HEK293 (cell line): Measurements from ENCODE around the gene PAM.

Experiments used
- ZFP41 ChIP-seq: fragments of 450-650 bp; formaldehyde crosslinking; IDR thresholded peaks from 2 replicates; pipeline ENCODE4 v1.5.1; 2016; ENCODE audit warnings: missing biosample characterization, missing genetic modification characterization, borderline replicate concordance
- ZNF394 ChIP-seq: fragments of 450-650 bp; formaldehyde crosslinking; IDR thresholded peaks from 2 replicates; pipeline ENCODE4 v1.5.1; 2016; ENCODE audit warnings: missing biosample characterization, missing genetic modification characterization, mild to moderate bottlenecking, moderate library complexity, borderline replicate concordance
- TF ChIP-seq, protein P1 (sequence below): fragments of 450-650 bp; formaldehyde crosslinking; IDR thresholded peaks from 2 replicates; pipeline ENCODE4 v1.5.0; 2017; ENCODE audit warnings: missing biosample characterization, missing genetic modification characterization, borderline replicate concordance
- TF ChIP-seq, protein P2 (sequence below): fragments of 450-650 bp; formaldehyde crosslinking; IDR thresholded peaks from 2 replicates; pipeline ENCODE4 v1.5.1; 2016; ENCODE audit warnings: missing biosample characterization, missing genetic modification characterization

DNA sequence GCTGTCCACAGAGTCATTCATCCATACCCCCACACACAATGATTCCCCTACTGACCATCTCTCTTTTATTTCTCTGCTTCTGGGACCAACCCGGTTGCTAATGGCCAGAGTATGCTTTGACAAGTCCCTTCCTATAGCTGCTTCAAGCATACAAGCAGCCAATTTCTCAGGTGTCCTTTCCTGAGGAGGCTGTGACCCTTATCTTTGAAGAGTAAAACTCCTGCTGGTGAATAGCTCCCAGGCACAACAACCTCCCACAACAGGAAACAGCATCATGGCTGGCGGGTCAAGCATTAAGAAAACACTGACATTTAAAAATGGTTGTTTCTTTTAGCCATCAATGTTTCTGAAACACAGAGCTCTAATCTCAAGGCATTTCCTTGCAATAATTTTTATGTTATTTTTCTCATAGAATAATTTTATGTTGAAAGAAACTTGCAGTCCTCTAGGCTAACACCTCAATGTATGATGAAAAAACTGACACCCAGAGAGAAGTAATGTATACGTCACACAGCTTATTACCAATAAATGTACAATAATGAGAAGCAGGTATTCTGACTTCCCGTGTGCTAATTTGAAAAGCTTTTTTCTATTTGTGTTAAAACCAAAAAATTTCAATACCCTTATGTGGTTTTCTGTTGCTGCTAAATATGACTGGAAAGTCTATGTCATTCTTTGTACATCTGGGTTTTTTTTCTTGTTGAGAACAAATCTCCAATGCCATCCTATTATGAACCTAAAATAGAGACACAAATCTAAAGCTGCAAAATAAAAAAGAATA lies 7.5 kb upstream of the PAM start:
- TF ChIP-seq ZFP41 (tag by site-specific recombination) (no peak), ZNF394 (tag by site-specific recombination) (no peak)
- TF ChIP-seq, protein P1, sequence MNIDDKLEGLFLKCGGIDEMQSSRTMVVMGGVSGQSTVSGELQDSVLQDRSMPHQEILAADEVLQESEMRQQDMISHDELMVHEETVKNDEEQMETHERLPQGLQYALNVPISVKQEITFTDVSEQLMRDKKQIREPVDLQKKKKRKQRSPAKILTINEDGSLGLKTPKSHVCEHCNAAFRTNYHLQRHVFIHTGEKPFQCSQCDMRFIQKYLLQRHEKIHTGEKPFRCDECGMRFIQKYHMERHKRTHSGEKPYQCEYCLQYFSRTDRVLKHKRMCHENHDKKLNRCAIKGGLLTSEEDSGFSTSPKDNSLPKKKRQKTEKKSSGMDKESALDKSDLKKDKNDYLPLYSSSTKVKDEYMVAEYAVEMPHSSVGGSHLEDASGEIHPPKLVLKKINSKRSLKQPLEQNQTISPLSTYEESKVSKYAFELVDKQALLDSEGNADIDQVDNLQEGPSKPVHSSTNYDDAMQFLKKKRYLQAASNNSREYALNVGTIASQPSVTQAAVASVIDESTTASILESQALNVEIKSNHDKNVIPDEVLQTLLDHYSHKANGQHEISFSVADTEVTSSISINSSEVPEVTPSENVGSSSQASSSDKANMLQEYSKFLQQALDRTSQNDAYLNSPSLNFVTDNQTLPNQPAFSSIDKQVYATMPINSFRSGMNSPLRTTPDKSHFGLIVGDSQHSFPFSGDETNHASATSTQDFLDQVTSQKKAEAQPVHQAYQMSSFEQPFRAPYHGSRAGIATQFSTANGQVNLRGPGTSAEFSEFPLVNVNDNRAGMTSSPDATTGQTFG (tag by site-specific recombination), result no peak
- TF ChIP-seq, protein P2, sequence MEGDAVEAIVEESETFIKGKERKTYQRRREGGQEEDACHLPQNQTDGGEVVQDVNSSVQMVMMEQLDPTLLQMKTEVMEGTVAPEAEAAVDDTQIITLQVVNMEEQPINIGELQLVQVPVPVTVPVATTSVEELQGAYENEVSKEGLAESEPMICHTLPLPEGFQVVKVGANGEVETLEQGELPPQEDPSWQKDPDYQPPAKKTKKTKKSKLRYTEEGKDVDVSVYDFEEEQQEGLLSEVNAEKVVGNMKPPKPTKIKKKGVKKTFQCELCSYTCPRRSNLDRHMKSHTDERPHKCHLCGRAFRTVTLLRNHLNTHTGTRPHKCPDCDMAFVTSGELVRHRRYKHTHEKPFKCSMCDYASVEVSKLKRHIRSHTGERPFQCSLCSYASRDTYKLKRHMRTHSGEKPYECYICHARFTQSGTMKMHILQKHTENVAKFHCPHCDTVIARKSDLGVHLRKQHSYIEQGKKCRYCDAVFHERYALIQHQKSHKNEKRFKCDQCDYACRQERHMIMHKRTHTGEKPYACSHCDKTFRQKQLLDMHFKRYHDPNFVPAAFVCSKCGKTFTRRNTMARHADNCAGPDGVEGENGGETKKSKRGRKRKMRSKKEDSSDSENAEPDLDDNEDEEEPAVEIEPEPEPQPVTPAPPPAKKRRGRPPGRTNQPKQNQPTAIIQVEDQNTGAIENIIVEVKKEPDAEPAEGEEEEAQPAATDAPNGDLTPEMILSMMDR (tag by site-specific recombination), result no peak
